ENCODE data around the gene CD276. TPM values are rescaled to one million over a fixed set of nuclear protein-coding genes. Genes with fewer than 3 reads are reported as not detected.

Gene CD276
- polyA plus RNA-seq, 1 experiment: 107 TPM

DNA sequence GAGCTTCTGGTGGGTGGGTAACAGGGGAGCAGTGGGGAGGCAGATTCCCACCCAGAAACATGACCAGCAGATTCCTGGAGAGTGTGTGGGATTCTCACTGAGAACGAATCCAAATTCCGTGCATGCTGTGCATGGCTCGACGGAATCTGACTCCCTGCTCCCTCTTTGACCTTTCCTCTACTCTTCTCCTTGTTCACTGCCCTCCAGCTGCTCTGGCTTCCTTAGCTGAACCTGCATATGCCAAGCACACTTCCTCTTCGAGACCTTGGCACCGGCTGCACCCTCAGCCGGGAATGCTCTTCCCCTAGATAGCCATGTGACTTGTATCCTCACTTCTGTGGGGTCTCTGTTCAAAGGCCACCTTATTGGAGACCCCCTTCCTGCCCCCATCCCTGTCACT lies 62.7 kb downstream of the CD276 start:
- CTCF ChIA-PET: interaction anchor here (0.9 to 1.7 kb wide), 2 partner anchors 11 to 42 kb away, joined by 3 to 5 read pairs; no protein-coding TSS in a partner anchor
- H3K27me3 ChIP-seq (ENCODE audit: control insufficient read depth, insufficient read depth, low read length): peaks cover 14% of the 10 kb centered on the region
- no peaks in the 10 kb centered on the region for H3K36me3 ChIP-seq (ENCODE audit: control insufficient read depth, insufficient read depth, low read length)
- no peak for TF ChIP-seq CTCF (IDR thresholded peaks at IDR 0.05; ENCODE audit: insufficient read depth, low read depth, low read length)
- H3K4me3 ChIP-seq (ENCODE audit: low read depth, low read length): no peak overlapping the region
- peak; percentile 9 for DNase-seq (ENCODE audit: low read depth)
- POLR2A ChIA-PET: no interaction called here

DNA sequence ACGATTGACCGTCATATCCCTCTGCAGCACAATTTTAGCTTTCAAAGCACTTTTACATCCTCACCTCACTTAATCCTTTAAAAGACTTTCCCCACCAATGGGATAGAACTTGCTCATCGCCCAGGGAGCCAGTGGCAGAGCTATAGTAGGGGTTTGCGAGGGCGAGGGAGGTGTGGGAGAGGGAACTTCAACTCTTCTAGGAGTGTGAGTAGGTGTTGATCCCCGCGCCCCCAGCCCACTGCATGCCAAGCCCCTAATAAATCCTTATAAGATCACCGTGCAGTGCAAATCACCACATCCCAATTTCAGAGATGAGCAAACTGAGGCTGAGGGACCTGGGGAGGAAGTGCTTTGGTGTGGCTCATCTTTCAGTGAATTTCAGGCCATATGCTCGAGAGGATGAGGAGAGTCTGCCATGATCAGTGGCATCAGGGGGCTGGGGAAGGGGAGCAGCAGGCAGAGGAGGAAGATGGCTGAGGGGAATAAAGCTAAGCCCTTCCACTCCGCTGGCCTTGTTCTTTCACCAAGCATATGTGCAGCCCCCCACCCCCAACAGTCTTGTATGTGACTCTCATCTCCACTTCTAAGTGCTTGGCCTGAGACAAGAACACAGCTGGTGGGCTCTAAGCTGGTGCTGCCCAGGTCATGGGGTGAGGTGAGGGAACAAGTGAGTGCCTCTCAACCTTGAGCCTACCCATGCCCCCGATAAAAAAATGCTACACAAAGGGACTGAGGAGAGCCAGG lies 63.8 kb downstream of the CD276 start:
- CTCF ChIA-PET: interaction anchor here (0.8 to 1.7 kb wide), 3 partner anchors 12 to 180 kb away, joined by 3 to 5 read pairs (median 5); no protein-coding TSS in a partner anchor
- no peak for DNase-seq (ENCODE audit: low read depth)
- TF ChIP-seq CTCF (IDR thresholded peaks at IDR 0.05; ENCODE audit: insufficient read depth, low read depth, low read length): no peak
- Histone ChIP-seq H3K4me3 (ENCODE audit: low read depth, low read length) (no peak overlapping the region), H3K36me3 (ENCODE audit: control insufficient read depth, insufficient read depth, low read length) (no peaks in the 10 kb centered on the region), H3K27me3 (ENCODE audit: control insufficient read depth, insufficient read depth, low read length) (peaks cover 14% of the 10 kb centered on the region)
- POLR2A ChIA-PET: no interaction called here

DNA sequence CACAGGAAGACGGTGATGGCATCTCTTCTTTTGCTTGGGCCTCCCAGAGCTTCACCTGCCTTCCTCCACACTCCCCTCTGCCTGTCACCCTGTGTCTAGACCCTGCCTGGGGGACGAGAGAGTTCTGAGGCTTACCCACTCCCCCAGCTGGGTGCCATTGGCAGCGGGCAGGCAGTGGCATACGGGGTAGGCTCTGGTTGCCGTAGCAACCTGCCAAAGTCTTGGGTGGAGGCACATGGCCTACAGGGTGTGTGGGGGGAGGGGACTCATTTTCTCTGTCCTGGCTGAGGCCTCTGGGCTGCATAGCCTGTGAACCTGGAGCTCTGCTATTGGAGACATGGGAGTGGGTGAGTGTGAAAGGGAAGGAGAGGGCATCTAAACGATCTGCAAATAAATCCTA lies 64.5 kb downstream of the CD276 start:
- Histone ChIP-seq H3K4me3 (ENCODE audit: low read depth, low read length) (no peak overlapping the region), H3K36me3 (ENCODE audit: control insufficient read depth, insufficient read depth, low read length) (no peaks in the 10 kb centered on the region), H3K27me3 (ENCODE audit: control insufficient read depth, insufficient read depth, low read length) (peaks cover 20% of the 10 kb centered on the region)
- CTCF ChIA-PET: interaction anchor here (0.9 kb wide), 1 partner anchor 43 kb away, joined by 3 read pairs; no protein-coding TSS in a partner anchor
- POLR2A ChIA-PET: no interaction called here
- TF ChIP-seq CTCF (IDR thresholded peaks at IDR 0.05; ENCODE audit: insufficient read depth, low read depth, low read length): no peak
- DNase-seq (ENCODE audit: low read depth): no peak

DNA sequence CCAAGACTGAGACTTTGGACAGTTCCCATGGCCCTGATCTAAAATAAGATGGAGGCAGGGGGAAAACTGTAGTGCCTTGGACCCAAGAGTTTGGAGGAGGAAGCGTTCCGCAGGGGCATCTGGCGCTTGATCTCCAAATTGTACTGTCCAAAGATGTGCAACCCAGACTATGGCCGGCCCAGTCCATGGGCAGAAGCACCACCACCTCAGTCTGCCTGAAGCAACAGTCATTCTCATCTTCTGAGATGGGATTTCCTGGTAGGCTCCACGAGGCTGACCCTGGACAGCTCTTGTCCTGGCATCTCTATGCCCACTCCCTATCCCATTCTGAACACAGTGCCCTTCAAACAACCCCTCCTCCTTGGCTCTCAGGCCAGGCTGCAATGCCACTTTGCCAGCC lies 65.3 kb downstream of the CD276 start:
- Histone ChIP-seq H3K4me3 (ENCODE audit: low read depth, low read length) (no peak overlapping the region), H3K36me3 (ENCODE audit: control insufficient read depth, insufficient read depth, low read length) (no peaks in the 10 kb centered on the region), H3K27me3 (ENCODE audit: control insufficient read depth, insufficient read depth, low read length) (peaks cover 21% of the 10 kb centered on the region)
- no peak for DNase-seq (ENCODE audit: low read depth)
- no peak for TF ChIP-seq CTCF (IDR thresholded peaks at IDR 0.05; ENCODE audit: insufficient read depth, low read depth, low read length)
- ChIA-PET CTCF (interaction anchor here (0.9 kb wide), 1 partner anchor 44 kb away, joined by 3 read pairs; no protein-coding TSS in a partner anchor), POLR2A (no interaction called here)

DNA sequence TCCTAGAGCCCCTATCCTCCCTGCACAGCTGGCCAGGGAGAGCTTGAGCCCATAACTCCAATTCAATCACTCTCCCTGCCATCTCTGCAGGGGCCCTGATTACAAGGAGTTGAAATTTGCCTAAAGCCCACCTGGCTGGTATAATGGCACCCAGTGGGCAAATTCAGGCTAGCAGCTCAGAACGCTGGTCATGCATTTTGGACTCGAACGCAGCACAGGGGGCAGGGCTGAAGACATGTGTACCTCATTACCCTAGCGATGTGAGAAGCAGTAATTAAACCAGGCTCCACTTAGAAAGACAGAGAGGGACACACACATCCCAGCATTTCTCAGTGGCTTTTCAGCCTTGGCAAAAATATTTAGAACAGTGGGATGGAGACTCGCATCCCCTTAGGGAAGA lies 65.8 kb downstream of the CD276 start:
- no peaks in the 10 kb centered on the region for H3K36me3 ChIP-seq (ENCODE audit: control insufficient read depth, insufficient read depth, low read length)
- no peak for DNase-seq (ENCODE audit: low read depth)
- TF ChIP-seq CTCF (IDR thresholded peaks at IDR 0.05; ENCODE audit: insufficient read depth, low read depth, low read length): no peak
- ChIA-PET POLR2A (no interaction called here), CTCF (no interaction called here)
- H3K4me3 ChIP-seq (ENCODE audit: low read depth, low read length): no peak overlapping the region
- H3K27me3 ChIP-seq (ENCODE audit: control insufficient read depth, insufficient read depth, low read length): peaks cover 21% of the 10 kb centered on the region

Measured in BJ (cell line).